ENCODE results near the gene OGFOD2.

GRCh38 chr12:122947352-122947792, 27.7 kb upstream of the OGFOD2 start:
- TF ChIP-seq SALL2 (CRISPR knock-in tag; IDR thresholded peaks at IDR 0.05), result no peak
- no peak for TF ChIP-seq ZNF234 (CRISPR knock-in tag; conservative IDR thresholded peaks at IDR 0.05)
- no peak for TF ChIP-seq CHCHD3 (CRISPR knock-in tag; IDR thresholded peaks at IDR 0.05)

Data from HepG2 (cell line).